Measurements from ENCODE around the gene IFNL1.

DNA sequence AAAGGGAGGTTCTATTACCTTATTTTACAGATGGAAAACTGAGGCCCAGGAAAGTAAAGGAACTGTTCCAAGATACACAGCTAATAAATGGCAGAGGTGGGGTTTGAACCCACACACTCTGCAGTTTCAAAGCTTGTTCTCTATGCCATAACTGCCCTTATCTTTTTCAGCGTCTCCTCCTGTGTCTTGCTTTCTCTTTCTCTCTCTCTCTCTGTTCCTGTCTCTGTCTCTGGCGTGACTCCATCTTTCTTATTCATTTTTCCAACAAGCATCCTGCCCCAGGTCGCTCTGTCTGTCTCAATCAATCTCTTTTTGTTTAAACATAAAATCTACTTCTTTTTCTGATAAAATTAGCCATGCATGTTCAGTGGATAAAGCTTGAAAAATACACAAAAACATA is 44.4 kb upstream of the IFNL1 start:
- TF ChIP-seq POLR2AphosphoS5 (IDR thresholded peaks at IDR 0.05; ENCODE audit: borderline replicate concordance, low read depth, low read length) (no peak), EZH2 (IDR thresholded peaks at IDR 0.05) (no peak), FOXP2 (optimal IDR thresholded peaks at IDR 0.05; ENCODE audit: control extremely low read depth, extremely low read length, insufficient read depth) (no peak)
